ENCODE measurements around the gene CEACAM7. TPM values are rescaled to one million over a fixed set of nuclear protein-coding genes. Genes with fewer than 3 reads are reported as not detected.

Gene CEACAM7
- total RNA-seq, 1 experiment from 2014 or later: not detected

DNA sequence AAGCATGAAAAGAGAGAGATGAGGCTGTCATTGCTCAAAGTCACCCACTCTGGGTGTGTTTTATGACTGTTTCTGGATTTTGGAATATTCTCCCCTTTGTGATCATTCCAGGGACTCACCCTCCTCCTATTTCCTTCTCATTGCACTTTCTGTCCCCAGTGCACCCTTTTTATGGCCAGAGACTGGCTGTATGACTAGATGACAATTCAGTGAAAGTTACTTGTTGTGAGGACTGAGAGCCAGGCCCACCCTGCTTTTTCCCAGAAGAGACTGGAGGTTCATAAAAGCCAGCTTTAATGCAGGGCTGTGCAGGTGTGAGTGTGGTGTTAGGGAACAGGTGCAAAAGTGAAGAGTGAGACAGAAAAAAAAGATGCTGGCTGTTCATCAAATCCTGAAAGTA is 17.3 kb downstream of the CEACAM7 start:
- no peak overlapping the region for H3K4me2 ChIP-seq (ENCODE audit: low read length)
- ChIA-PET RAD21 (ENCODE audit: low non-redundant PET in 1 of 2, low total read pairs in 2 of 2, uncharacterized antibody in 2 of 2, unreplicated experiment in 2 of 2) (no interaction called here), POLR2A (no interaction called here), CTCF (interaction anchor here (0.8 kb wide), 1 partner anchor 36 kb away, joined by 3 read pairs; no protein-coding TSS in a partner anchor)
- no TSS peak for BruUV-seq (replicated peaks)
- no peaks in the 10 kb centered on the region for H3K9me2 ChIP-seq (ENCODE audit: insufficient read depth)
- DNase-seq (ENCODE audit: low read depth, low spot score): no peak
- TF ChIP-seq POLR2A (IDR thresholded peaks at IDR 0.05; ENCODE audit: borderline replicate concordance, extremely low read depth, insufficient read depth, insufficient read length) (no peak), SRF (IDR thresholded peaks at IDR 0.05; ENCODE audit: low read depth) (no peak), ZNF274 (IDR thresholded peaks at IDR 0.05; ENCODE audit: low read depth, low read length) (no peak), JUND (IDR thresholded peaks at IDR 0.05) (no peak), EZH2 (IDR thresholded peaks at IDR 0.05) (no peak)
- H3K27ac ChIP-seq (ENCODE audit: low read depth, low read length): no peak overlapping the region
- intact Hi-C loops (cut with micrococcal nuclease): no loop called here
- peaks cover 3 to 6% of the 10 kb centered on the region in 2 experiments; a peak in 3 of 4 replicates for H3K9me3 ChIP-seq (ENCODE audit: control insufficient read depth in 1 of 2, insufficient read depth in 1 of 2, low read depth in 1 of 2, low read length in 2 of 2)
- H3K27me3 ChIP-seq (ENCODE audit: insufficient read depth, low read length): peaks cover 52% of the 10 kb centered on the region
- no peaks in the 10 kb centered on the region for H3K36me3 ChIP-seq (ENCODE audit: control insufficient read depth in 1 of 2, insufficient read depth in 2 of 2, low read length in 2 of 2)
- ATAC-seq: no peak
- no peaks in the 10 kb centered on the region for H3K79me2 ChIP-seq (ENCODE audit: insufficient read depth, low read length)
- H3K4me1 ChIP-seq (ENCODE audit: control insufficient read depth in 1 of 2, insufficient read depth in 2 of 2, low read length in 2 of 2): no peaks in the 10 kb centered on the region
- H4K20me1 ChIP-seq (ENCODE audit: insufficient read depth): no peaks in the 10 kb centered on the region
- H3K4me3 ChIP-seq (replicated peaks in 1 of 2; ENCODE audit: low read depth in 1 of 2, low read length in 2 of 2): no peak overlapping the region
- H2AFZ ChIP-seq (ENCODE audit: low read depth, low read length, poor library complexity, severe bottlenecking): no peak overlapping the region
- H3K9ac ChIP-seq (ENCODE audit: low read length): no peak overlapping the region

DNA sequence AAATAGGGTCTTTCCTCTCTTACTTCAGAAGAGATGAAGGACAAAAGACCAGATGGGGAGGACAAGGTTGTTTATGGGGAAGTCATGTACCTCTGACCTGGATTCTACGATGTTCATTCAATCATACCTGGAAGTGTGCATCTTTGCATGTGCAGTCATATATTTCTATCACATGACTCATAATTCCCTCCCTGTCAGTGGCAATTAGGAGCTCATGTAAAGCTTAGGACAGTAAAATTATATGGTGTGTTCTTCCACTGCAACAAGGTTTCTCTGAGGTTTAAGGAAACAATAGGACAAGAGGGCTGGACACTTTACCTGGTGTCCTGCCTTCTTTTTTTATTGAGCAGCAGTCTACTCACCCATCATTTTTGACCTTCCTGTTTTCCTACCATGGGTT is 19.8 kb downstream of the CEACAM7 start:
- Histone ChIP-seq H3K36me3 (ENCODE audit: control insufficient read depth in 1 of 2, insufficient read depth in 2 of 2, low read length in 2 of 2) (no peaks in the 10 kb centered on the region), H3K4me1 (ENCODE audit: control insufficient read depth in 1 of 2, insufficient read depth in 2 of 2, low read length in 2 of 2) (no peaks in the 10 kb centered on the region), H3K4me3 (replicated peaks in 1 of 2; ENCODE audit: low read depth in 1 of 2, low read length in 2 of 2) (no peak overlapping the region), H3K9me3 (ENCODE audit: control insufficient read depth in 1 of 2, insufficient read depth in 1 of 2, low read depth in 1 of 2, low read length in 2 of 2) (peaks cover 5 to 10% of the 10 kb centered on the region in 2 experiments; a peak in 3 of 4 replicates), H3K9me2 (ENCODE audit: insufficient read depth) (no peaks in the 10 kb centered on the region), H3K27me3 (ENCODE audit: insufficient read depth, low read length) (peaks cover 28% of the 10 kb centered on the region), H3K9ac (ENCODE audit: low read length) (no peak overlapping the region), H3K27ac (ENCODE audit: low read depth, low read length) (no peak overlapping the region), H2AFZ (ENCODE audit: low read depth, low read length, poor library complexity, severe bottlenecking) (no peak overlapping the region), H3K4me2 (ENCODE audit: low read length) (no peak overlapping the region), H3K79me2 (ENCODE audit: insufficient read depth, low read length) (no peaks in the 10 kb centered on the region), H4K20me1 (ENCODE audit: insufficient read depth) (no peaks in the 10 kb centered on the region)
- ChIA-PET RAD21 (ENCODE audit: low non-redundant PET in 1 of 2, low total read pairs in 2 of 2, uncharacterized antibody in 2 of 2, unreplicated experiment in 2 of 2) (no interaction called here), POLR2A (no interaction called here), CTCF (no interaction called here)
- DNase-seq (ENCODE audit: low read depth, low spot score): no peak
- BruUV-seq (replicated peaks): no TSS peak
- TF ChIP-seq MAX (IDR thresholded peaks at IDR 0.05) (no peak), ZFX (IDR thresholded peaks at IDR 0.05) (no peak)
- ATAC-seq: no peak
- intact Hi-C loops (cut with micrococcal nuclease): no loop called here
